GM12878 (cell line): Measurements from ENCODE around the gene NCAPH2. TPM values are rescaled to one million over a fixed set of nuclear protein-coding genes. Genes with fewer than 3 reads are reported as not detected.

Experiments used
- ATAC-seq: fragments of 200-7000 bp; cut with Tn5 transposase; 3 replicates; pipeline ENCODE4 v1.9.1; 2020; ENCODE audit warnings: mild to moderate bottlenecking, moderate library complexity
- BruUV-seq: library from RNA; stranded (reverse); fragments of 400-500 nt; replicated peaks from 2 replicates; lab custom pipeline; 2021; lab: Mats Ljungman, UMichigan
- CTCF ChIA-PET: fragments of 300-600 bp; sonication (Branson Sonifier 250); formaldehyde crosslinking; extraction: SDS; loops from one replicate; lab custom pipeline; 2021; ENCODE audit warnings: inconsistent platforms; lab: Yijun Ruan, JAX
- POLR2A ChIA-PET: fragments of 350-600 bp; formaldehyde crosslinking; extraction: SDS; loops from one replicate; lab custom pipeline; 2021; ENCODE audit warnings: inconsistent platforms; lab: Charles Lee
- RAD21 ChIA-PET: fragments of 300-600 bp; sonication (Branson Sonifier 250); formaldehyde crosslinking; loops from one replicate; lab custom pipeline; 2023; ENCODE audit warnings: antibody characterized with exemption; ENCODE audit not compliant: unreplicated experiment; lab: Charles Lee
- SMC1A ChIA-PET: fragments of 300-600 bp; sonication (Branson Sonifier 250); formaldehyde crosslinking; loops from one replicate; lab custom pipeline; 2023; ENCODE audit not compliant: unreplicated experiment, uncharacterized antibody; lab: Charles Lee
- DNase-seq: peaks from one replicate; pipeline ENCODE4 v3.0.0-alpha.2; 2011; ENCODE audit warnings: low read depth, low spot score
- FAIRE-seq: peaks from 3 replicates; lab custom pipeline; 2011; peaks lifted over from hg19 to GRCh38; lab: Jason Lieb, UNC
- H2AFZ ChIP-seq: 2 replicates; pipeline ENCODE4 v1.6.0; 2011; ENCODE audit warnings: low read depth, low read length, control low read depth; ENCODE audit not compliant: control insufficient read depth
- H3K27ac ChIP-seq: 2 replicates; pipeline ENCODE4 v1.5.1; 2011; ENCODE audit warnings: control low read depth; ENCODE audit not compliant: control insufficient read depth, insufficient read depth
- H3K27me3 ChIP-seq, 2 experiments: replicated peaks in 1 of 2; 2 replicates each; pipeline versions ENCODE4 v1.6.0 to v1.6.1; 2011; ENCODE audit warnings: low read length in 1 of 2; ENCODE audit not compliant: control insufficient read depth in 2 of 2, insufficient read depth in 2 of 2
- H3K36me3 ChIP-seq, 2 experiments: 2 replicates each; pipeline ENCODE4 v1.5.1; 2011; ENCODE audit warnings: low read length in 1 of 2; ENCODE audit not compliant: control insufficient read depth in 2 of 2, insufficient read depth in 2 of 2
- H3K4me1 ChIP-seq: 2 replicates; pipeline ENCODE4 v1.6.1; 2011; ENCODE audit warnings: mild to moderate bottlenecking, low read length, moderate library complexity, mixed read lengths; ENCODE audit not compliant: control insufficient read depth, insufficient read depth
- H3K4me2 ChIP-seq: 2 replicates; pipeline ENCODE4 v1.6.0; 2011; ENCODE audit warnings: control low read depth; ENCODE audit not compliant: control insufficient read depth, insufficient read depth
- H3K4me3 ChIP-seq: fragments of 200-600 bp; sonication (generic); 2 replicates; pipeline ENCODE4 v1.5.1; 2016
- H3K79me2 ChIP-seq: 2 replicates; pipeline ENCODE4 v1.6.0; 2011; ENCODE audit warnings: low read length; ENCODE audit not compliant: control insufficient read depth, insufficient read depth
- H3K9ac ChIP-seq: 2 replicates; pipeline ENCODE4 v1.8.0; 2011; ENCODE audit warnings: low read length, control low read depth, mixed read lengths; ENCODE audit not compliant: control insufficient read depth, insufficient read depth
- H3K9me3 ChIP-seq: replicated peaks from 3 replicates; pipeline ENCODE4 v1.5.1; 2011; ENCODE audit warnings: mild to moderate bottlenecking, low read length; ENCODE audit not compliant: control insufficient read depth, insufficient read depth
- H4K20me1 ChIP-seq: 2 replicates; pipeline ENCODE4 v1.6.0; 2011; ENCODE audit not compliant: control insufficient read depth, insufficient read depth
- CHD1 ChIP-seq: IDR thresholded peaks from 2 replicates; pipeline ENCODE4 v1.6.1; 2012; ENCODE audit warnings: low read depth, low read length, improper control_type of control experiment
- IKZF1 ChIP-seq: fragments of 450-650 bp; conservative IDR thresholded peaks from 2 replicates; pipeline ENCODE4 v1.6.1; 2017; ENCODE audit warnings: antibody characterized with exemption, mild to moderate bottlenecking
- RAD51 ChIP-seq: fragments of 450-650 bp; IDR thresholded peaks from 2 replicates; pipeline ENCODE4 v1.6.1; 2016; ENCODE audit warnings: moderate library complexity, mild to moderate bottlenecking, inconsistent platforms
- SPI1 ChIP-seq: IDR thresholded peaks from 2 replicates; pipeline ENCODE4 v1.6.1; 2011; ENCODE audit warnings: low read depth, mild to moderate bottlenecking, low read length, moderate library complexity, borderline replicate concordance; ENCODE audit not compliant: insufficient read depth
- SREBF2 ChIP-seq: IDR thresholded peaks from 2 replicates; pipeline ENCODE4 v1.6.1; 2012; ENCODE audit warnings: mild to moderate bottlenecking, low read length
- STAT3 ChIP-seq: IDR thresholded peaks from 2 replicates; pipeline ENCODE4 v1.6.1; 2011; ENCODE audit warnings: low read depth, low read length, improper control_type of control experiment
- TBL1XR1 ChIP-seq: IDR thresholded peaks from 2 replicates; pipeline ENCODE4 v1.6.1; 2012; ENCODE audit warnings: low read depth, low read length, improper control_type of control experiment
- WRNIP1 ChIP-seq: IDR thresholded peaks from 2 replicates; pipeline ENCODE4 v1.6.1; 2011; ENCODE audit warnings: low read depth, low read length, improper control_type of control experiment, borderline replicate concordance
- ZSCAN29 ChIP-seq: fragments of 450-650 bp; IDR thresholded peaks from 2 replicates; pipeline ENCODE4 v1.6.1; 2017; ENCODE audit warnings: mild to moderate bottlenecking, moderate library complexity
- WGBS: methylation state at CpG from one replicate; pipeline ENCODE4 v1.1.6; 2016; ENCODE audit warnings: low lambda C conversion rate; ENCODE audit not compliant: insufficient replicate concordance, insufficient coverage; ENCODE audit errors: missing lambda C conversion rate; 5-methylcytosine and 5-hydroxymethylcytosine counted together
- in situ Hi-C: fragments of 300-500 bp; cut with MboI; formaldehyde crosslinking; loops from 9 replicates; pipeline ENCODE4 v1.14.3; 2018; ENCODE audit warnings: mixed read lengths
- intact Hi-C: fragments of 100-400 bp; cut with micrococcal nuclease; formaldehyde crosslinking; loops from one replicate; pipeline ENCODE4 v1.14.2; 2022; ENCODE audit not compliant: unreplicated experiment
- polyA plus RNA-seq, 11 experiments: library from polyadenylated mRNA; depleted of rRNA in 4 of 11; unstranded in 6 of 11; stranded (reverse) in 5 of 11; fragments of >200 nt; fragmentation: Nextera tagmentation in 4 of 11; fragmentation: Illumina TruSeq in 1 of 11; extraction: Ambion mirVana in 4 of 11; extraction: Trizol in 1 of 11; gene quantifications; 1 replicate in 1 of 11; 2 replicates in 10 of 11; pipeline versions ENCODE4 v1.2.1 to v1.2.3, GENCODE V29; 2011 to 2016; ENCODE audit warnings: inconsistent platforms in 2 of 11, missing spikeins in 2 of 11, low read depth in 1 of 11
- total RNA-seq, 4 experiments: library from RNA; depleted of rRNA in 3 of 4; stranded (reverse); fragments of >200 nt in 3 of 4; fragmentation: Illumina TruSeq in 1 of 4; extraction: Trizol in 1 of 4; gene quantifications; 2 replicates each; pipeline versions ENCODE4 v1.2.1 to v1.2.3, GENCODE V29; 2013 to 2021

Gene NCAPH2
- total and polyA plus RNA-seq, 10 of the 15 experiments (the other 5 are each of a cell fraction or from before 2014, with no cell fraction given) = 5.0 to 110 (median 59.9) TPM

DNA sequence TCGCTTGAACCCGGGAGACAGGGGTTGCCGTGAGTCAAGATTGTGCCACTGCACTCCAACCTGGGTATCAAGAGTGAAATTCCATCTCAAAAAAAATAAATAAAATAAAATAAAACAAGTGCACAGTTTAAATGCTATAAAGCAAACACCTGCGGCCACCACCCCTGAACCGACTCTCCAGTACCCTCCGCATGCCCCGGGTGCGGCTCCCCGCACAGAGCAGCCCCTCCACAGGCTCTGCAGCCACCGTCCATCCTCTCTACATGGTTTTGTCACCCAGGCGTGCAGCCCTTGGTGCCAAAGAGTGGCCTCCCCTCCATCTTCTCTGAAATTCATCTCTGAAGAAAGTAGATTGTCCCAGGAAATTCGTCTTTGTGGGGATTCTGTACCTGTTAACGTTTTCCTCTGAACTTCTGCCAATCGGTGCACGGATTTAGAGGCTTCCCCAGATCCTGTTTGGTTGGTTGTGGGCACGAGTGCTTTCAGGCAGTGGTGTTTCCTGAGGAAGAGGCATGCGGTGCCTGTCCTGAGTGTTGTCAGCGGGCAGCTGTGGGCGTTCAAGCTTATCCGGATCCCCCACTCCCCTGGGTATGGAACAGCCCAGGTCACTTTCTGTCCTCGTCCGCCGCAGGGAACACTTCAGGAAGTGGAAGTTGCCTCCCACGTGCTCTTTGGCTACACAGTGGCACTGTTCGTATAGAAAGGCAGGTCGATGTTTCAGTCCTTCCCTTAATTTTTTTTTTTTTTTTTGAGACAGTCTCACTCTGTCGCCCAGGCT lies 17.3 kb upstream of the NCAPH2 start:
- no peaks in the 10 kb centered on the region for H3K9me3 ChIP-seq
- intact Hi-C loops (no loop called here), in situ Hi-C loops (loop anchor here (10.0 kb wide), 1 partner anchor 236 kb away; the partner anchor contains the start of gene HDAC10)
- no peaks in the 10 kb centered on the region for H3K36me3 ChIP-seq
- H3K9ac ChIP-seq = no peak overlapping the region
- TF ChIP-seq SREBF2 (no peak), SPI1 (0 out of 2 replicates have a peak, but pooled peaks have one; percentile 11), IKZF1 (peak; percentile 54; the same call in 1 of the 2 replicates)
- ATAC-seq (peak; percentile 38), FAIRE-seq (no peak), DNase-seq (no peak)
- H3K79me2 ChIP-seq = no peaks in the 10 kb centered on the region
- no TSS peak for BruUV-seq
- H3K27ac ChIP-seq = no peak overlapping the region
- no peaks in the 10 kb centered on the region for H3K27me3 ChIP-seq
- H4K20me1 ChIP-seq = no peaks in the 10 kb centered on the region
- H3K4me1 ChIP-seq = peaks cover 5% of the 10 kb centered on the region
- H3K4me3 ChIP-seq = no peak overlapping the region
- RAD21 ChIA-PET = interaction anchor here (0.6 kb wide), 1 partner anchor 166 kb away, joined by 3 read pairs; no protein-coding TSS in a partner anchor
- peak overlapping the region; percentile 4; the same call in 1 of the 2 replicates for H3K4me2 ChIP-seq
- WGBS = 29% methylated on average over 26 of the region's 27 CpGs
- SMC1A ChIA-PET = no interaction called here
- CTCF ChIA-PET = interaction anchor here (0.8 kb wide), 1 partner anchor 72 kb away, joined by 3 read pairs; the partner anchor contains the start of gene SYCE3
- H2AFZ ChIP-seq = peak overlapping the region; percentile 33; the same call in 1 of the 2 replicates
- POLR2A ChIA-PET = interaction anchor here (0.7 kb wide), 1 partner anchor 27 kb away, joined by 3 read pairs; no protein-coding TSS in a partner anchor

DNA sequence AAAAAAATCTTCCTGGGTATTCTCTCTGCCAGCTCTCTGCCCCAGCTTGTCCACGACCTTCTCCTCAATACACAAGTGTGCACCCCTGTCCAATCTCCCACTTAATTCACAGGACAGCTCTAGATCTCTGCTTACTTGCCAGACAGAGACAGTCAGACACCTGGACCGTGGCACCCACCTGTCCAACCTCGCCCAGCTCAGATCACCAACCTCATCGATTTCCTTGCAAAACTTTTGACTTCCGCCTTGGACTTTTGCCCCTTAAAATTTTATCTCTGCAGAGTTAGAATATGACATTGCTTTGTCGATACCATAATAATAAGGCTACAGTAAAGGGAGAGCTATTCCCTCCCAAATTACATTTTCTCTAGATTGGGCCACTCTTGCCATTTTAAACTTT lies 10.9 kb upstream of the NCAPH2 start:
- Histone ChIP-seq H3K4me1 (no peaks in the 10 kb centered on the region), H3K9ac (no peak overlapping the region), H3K4me3 (no peak overlapping the region), H3K27ac (no peak overlapping the region), H3K4me2 (no peak overlapping the region), H3K36me3 (no peaks in the 10 kb centered on the region), H2AFZ (no peak overlapping the region), H4K20me1 (no peaks in the 10 kb centered on the region), H3K9me3 (no peaks in the 10 kb centered on the region)
- ATAC-seq = no peak
- SMC1A ChIA-PET = interaction anchor here (0.7 to 2.1 kb wide), 5 partner anchors 24 to 254 kb away, joined by 4 to 8 read pairs (median 5); partner anchors contain the start of gene TUBGCP6
- POLR2A ChIA-PET = interaction anchor here (1.4 kb wide), 1 partner anchor 29 kb away, joined by 4 read pairs; the partner anchor contains the start of gene SCO2
- intact Hi-C loops = loop anchor here (5.0 kb wide), 1 partner anchor 245 kb away; the partner anchor contains the start of gene HDAC10
- in situ Hi-C loops = loop anchor here (10.0 kb wide), 1 partner anchor 242 kb away; the partner anchor contains the start of gene HDAC10
- CTCF ChIA-PET = interaction anchor here (0.9 to 4.8 kb wide), 16 partner anchors 11 to 353 kb away, joined by 3 to 29 read pairs (median 8); partner anchors contain the start of genes LMF2, MIOX and NCAPH2
- no peak for DNase-seq
- RAD21 ChIA-PET = interaction anchor here (0.5 to 3.0 kb wide), 9 partner anchors 12 to 256 kb away, joined by 3 to 16 read pairs (median 5); partner anchors contain the start of genes PLXNB2 and SCO2
- no TSS peak for BruUV-seq
- 31% methylated on average over 6 of the region's 6 CpGs for WGBS
- FAIRE-seq = no peak
- TF ChIP-seq ZSCAN29 (no peak), STAT3 (no peak), TBL1XR1 (no peak), WRNIP1 (no peak), CHD1 (no peak), IKZF1 (no peak), RAD51 (no peak)
- TF ChIP-seq, all 136 proteins: peak for 0
- Histone ChIP-seq H3K27me3 (no peaks in the 10 kb centered on the region), H3K79me2 (no peaks in the 10 kb centered on the region)
